Stomach (tissue), 9 donors: ENCODE results near the gene PSMD13. TPM values are rescaled to one million over a fixed set of nuclear protein-coding genes. Genes with fewer than 3 reads are reported as not detected.

Source experiments
- DNase-seq, 2 donors: peaks; one replicate each; pipeline versions ENCODE4 v3.0.0 to v3.0.0-alpha.2; 2013 to 2019
- H3K27ac ChIP-seq, 5 donors: fragments of 200-600 bp in 4 of 5; sonication (generic) in 4 of 5; one replicate each; pipeline ENCODE4 v1.5.1; 2013 to 2019; ENCODE audit warnings: mild to moderate bottlenecking in 1 of 5, moderate library complexity in 1 of 5
- H3K27me3 ChIP-seq, 3 donors: fragments of 200-600 bp; sonication (generic); one replicate each; pipeline ENCODE4 v1.5.1; 2017 to 2019; ENCODE audit warnings: mixed run types in 1 of 3
- H3K36me3 ChIP-seq, 4 donors: fragments of 200-600 bp; sonication (generic); 1 replicate in 3 of 4; 2 replicates in 1 of 4; pipeline ENCODE4 v1.5.1; 2016 to 2019
- H3K4me1 ChIP-seq, 4 donors: fragments of 200-600 bp; sonication (generic); one replicate each; pipeline ENCODE4 v1.5.1; 2016 to 2019
- H3K4me3 ChIP-seq, 4 donors: fragments of 200-600 bp; sonication (generic) in 3 of 4; one replicate each; pipeline ENCODE4 v1.5.1; 2016 to 2019; ENCODE audit warnings: mild to moderate bottlenecking in 1 of 4
- H3K9me3 ChIP-seq, 4 donors: fragments of 200-600 bp; sonication (generic); one replicate each; pipeline ENCODE4 v1.5.1; 2016 to 2019
- EP300 ChIP-seq: sonication (generic); formaldehyde crosslinking; IDR thresholded peaks from one replicate; pipeline ENCODE4 v1.6.1; 2017; ENCODE audit warnings: antibody characterized with exemption
- POLR2A ChIP-seq, 4 donors: fragments of 450-650 bp; IDR thresholded peaks; one replicate each; pipeline ENCODE4 v1.6.1; 2016; ENCODE audit warnings: antibody characterized with exemption in 4 of 4, control low read depth in 2 of 4, mild to moderate bottlenecking in 1 of 4, moderate library complexity in 1 of 4
- POLR2AphosphoS5 ChIP-seq, 3 donors: sonication (generic); formaldehyde crosslinking; IDR thresholded peaks; one replicate each; pipeline ENCODE4 v1.6.1; 2016; ENCODE audit warnings: antibody characterized with exemption in 3 of 3
- WGBS, 5 donors: extraction: QIAGEN DNeasy Blood & Tissue Kit in 3 of 5; methylation state at CpG; one replicate each; pipeline versions ENCODE4 v1.1.5 to v1.1.7; 2013 to 2018; 5-methylcytosine and 5-hydroxymethylcytosine counted together
- intact Hi-C: fragments of 100-400 bp; cut with DNase I; formaldehyde crosslinking; loops from one replicate; pipeline ENCODE4 v1.15.1; 2023; ENCODE audit warnings: low total_unique reads
- polyA plus RNA-seq, 3 donors: library from polyadenylated mRNA; stranded (reverse); fragments of 200-250 nt; gene quantifications; one replicate each; pipeline ENCODE4 v1.2.3, GENCODE V29; 2013
- total RNA-seq, 5 donors: library from RNA; depleted of rRNA; stranded (reverse); fragments of >200 nt; gene quantifications; one replicate each; pipeline versions ENCODE4 v1.1.0 to v1.2.3, GENCODE V29; 2014 to 2016
- TF ChIP-seq, protein P1 (sequence below), 7 experiments: fragments of 450-650 bp in 4 of 7; fragments of 200-600 bp in 3 of 7; sonication (generic) in 3 of 7; IDR thresholded peaks; one replicate each; pipeline ENCODE4 v1.5.1; 2016 to 2019; ENCODE audit warnings: antibody characterized with exemption in 7 of 7, control low read depth in 2 of 7, mild to moderate bottlenecking in 1 of 7
- donor health status: healthy with polysubstance abuse.
- donor health status: Bipolar disorder and iron deficiency.
- donor health status: healthy.

The PSMD13 gene
- total and polyA plus RNA-seq, 8 donors, result 36.2 to 132 (median 111) TPM

DNA sequence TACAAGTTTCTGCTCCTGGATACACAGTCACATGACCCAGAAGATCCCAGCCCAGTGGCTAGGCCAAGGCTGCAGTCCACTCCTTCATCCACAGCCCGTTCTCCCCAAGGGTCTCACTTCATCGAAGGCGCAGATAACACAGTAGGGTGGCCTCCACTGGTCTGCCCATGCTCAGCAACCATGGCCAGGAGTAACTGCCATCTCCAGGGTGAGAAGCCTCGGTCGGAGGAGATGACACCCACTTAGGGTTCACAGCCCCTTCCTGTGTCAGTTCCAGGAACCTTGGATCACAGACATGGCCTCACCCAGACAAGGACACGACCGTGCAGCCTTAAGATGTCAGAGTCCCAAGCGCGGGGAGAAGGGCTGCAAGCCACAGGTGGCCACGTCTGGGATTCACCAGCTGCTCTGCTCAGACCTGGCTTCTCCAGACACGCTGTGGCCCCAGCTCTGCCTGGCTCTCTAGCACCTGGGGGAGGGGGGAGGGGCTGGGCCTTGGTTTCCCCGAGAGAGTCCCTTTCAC lies 32.1 kb upstream of the PSMD13 start:
- TF ChIP-seq, protein P1, sequence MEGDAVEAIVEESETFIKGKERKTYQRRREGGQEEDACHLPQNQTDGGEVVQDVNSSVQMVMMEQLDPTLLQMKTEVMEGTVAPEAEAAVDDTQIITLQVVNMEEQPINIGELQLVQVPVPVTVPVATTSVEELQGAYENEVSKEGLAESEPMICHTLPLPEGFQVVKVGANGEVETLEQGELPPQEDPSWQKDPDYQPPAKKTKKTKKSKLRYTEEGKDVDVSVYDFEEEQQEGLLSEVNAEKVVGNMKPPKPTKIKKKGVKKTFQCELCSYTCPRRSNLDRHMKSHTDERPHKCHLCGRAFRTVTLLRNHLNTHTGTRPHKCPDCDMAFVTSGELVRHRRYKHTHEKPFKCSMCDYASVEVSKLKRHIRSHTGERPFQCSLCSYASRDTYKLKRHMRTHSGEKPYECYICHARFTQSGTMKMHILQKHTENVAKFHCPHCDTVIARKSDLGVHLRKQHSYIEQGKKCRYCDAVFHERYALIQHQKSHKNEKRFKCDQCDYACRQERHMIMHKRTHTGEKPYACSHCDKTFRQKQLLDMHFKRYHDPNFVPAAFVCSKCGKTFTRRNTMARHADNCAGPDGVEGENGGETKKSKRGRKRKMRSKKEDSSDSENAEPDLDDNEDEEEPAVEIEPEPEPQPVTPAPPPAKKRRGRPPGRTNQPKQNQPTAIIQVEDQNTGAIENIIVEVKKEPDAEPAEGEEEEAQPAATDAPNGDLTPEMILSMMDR (IDR thresholded peaks at IDR 0.05), result no peak
- TF ChIP-seq POLR2AphosphoS5 (IDR thresholded peaks at IDR 0.05) (no peak), EP300 (no peak), POLR2A (IDR thresholded peaks at IDR 0.05) (no peak)
- intact Hi-C loops, result no loop called here
- H3K27me3 ChIP-seq, result no peaks in the 10 kb centered on the region
- 83 to 88% (median 87%) methylated on average over 5 to 12 of the region's 12 CpGs for WGBS, 5 donors
- DNase-seq, result peak; percentile 6 to 14
- H3K4me3 ChIP-seq, result peak overlapping the region in 1 of 4 donors; percentile 90
- peak overlapping the region in 1 of 5 donors; percentile 2 for H3K27ac ChIP-seq
- H3K9me3 ChIP-seq, result no peaks in the 10 kb centered on the region
- peaks cover 12 to 62% (median 56%) of the 10 kb centered on the region in 4 donors for H3K36me3 ChIP-seq
- H3K4me1 ChIP-seq, result peaks cover 19 to 62% (median 51%) of the 10 kb centered on the region in 4 donors

DNA sequence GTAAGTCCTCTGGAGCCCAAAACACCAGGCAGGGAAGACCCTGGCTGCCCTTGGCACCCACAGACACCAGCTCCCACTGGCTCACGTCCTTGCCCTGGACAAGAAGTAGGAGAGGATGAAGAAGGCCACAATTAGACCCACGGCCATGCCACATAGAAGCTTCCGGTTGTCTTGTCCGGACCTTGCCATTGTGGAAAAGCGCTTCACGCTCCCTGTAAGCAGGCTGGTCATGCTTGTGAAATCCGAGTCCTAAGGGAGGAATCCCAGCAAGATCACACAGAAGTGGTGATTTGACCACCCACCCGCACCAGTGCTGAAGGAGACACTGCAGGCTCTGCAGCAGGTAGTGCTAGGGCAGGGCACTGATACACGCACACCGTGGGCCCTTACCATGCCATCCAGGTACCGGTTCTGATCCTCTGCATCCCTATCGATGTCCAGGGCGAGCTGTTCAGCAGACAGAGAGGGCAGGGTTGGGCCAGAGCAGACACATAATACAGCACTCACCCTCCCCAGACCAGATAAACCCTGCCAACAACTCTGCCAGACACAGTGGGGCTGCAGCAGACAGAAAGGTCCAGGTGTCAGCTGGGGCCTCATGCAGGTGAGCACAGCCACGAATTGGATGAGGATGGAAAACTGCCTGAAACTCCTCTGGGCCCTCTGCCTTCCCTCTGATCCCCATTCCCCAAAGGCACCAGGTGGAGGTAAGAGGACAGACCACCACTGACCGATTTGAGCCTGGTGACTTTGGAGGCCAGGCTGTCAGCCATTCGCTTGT lies 31.4 kb upstream of the PSMD13 start:
- peak; percentile 3 to 23 for DNase-seq
- Histone ChIP-seq H3K27me3 (no peaks in the 10 kb centered on the region), H3K4me3 (peak overlapping the region; percentile 82 to 100 (median 92)), H3K36me3 (peaks cover 18 to 62% (median 60%) of the 10 kb centered on the region in 4 donors), H3K4me1 (peaks cover 27 to 69% (median 58%) of the 10 kb centered on the region in 4 donors), H3K9me3 (no peaks in the 10 kb centered on the region), H3K27ac (no peak overlapping the region)
- WGBS, 5 donors, result 86 to 90% (median 87%) methylated on average over 11 to 16 of the region's 16 CpGs
- TF ChIP-seq, protein P1 (IDR thresholded peaks at IDR 0.05), result no peak
- TF ChIP-seq POLR2AphosphoS5 (IDR thresholded peaks at IDR 0.05) (no peak), POLR2A (IDR thresholded peaks at IDR 0.05) (no peak)
- intact Hi-C loops, result no loop called here

DNA sequence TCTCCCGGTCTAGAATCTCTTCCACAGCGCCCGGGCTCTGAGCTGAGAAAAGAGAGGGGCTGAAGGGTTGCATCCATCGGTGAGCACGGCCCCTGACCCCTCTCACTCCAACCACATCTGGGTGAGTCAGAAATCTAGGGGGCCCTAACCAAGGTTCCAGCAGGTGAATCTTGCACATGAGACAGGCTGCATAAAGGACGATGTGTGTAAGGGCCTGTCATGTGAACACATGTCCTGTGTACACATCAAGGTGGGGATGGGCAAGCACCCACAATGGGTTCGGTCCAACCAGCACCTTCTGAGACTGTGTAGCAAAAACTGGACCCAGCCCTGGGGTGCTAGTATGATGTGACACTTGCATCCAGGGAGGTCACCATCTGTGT lies 30.8 kb upstream of the PSMD13 start:
- H3K9me3 ChIP-seq, result no peaks in the 10 kb centered on the region
- 64 to 75% (median 71%) methylated on average over 6 to 7 of the region's 7 CpGs for WGBS, 5 donors
- no peaks in the 10 kb centered on the region for H3K27me3 ChIP-seq
- H3K4me3 ChIP-seq, result peak overlapping the region; percentile 82 to 100 (median 92)
- TF ChIP-seq POLR2A (IDR thresholded peaks at IDR 0.05) (no peak), POLR2AphosphoS5 (IDR thresholded peaks at IDR 0.05) (no peak), EP300 (no peak)
- TF ChIP-seq, protein P1 (IDR thresholded peaks at IDR 0.05), result no peak
- DNase-seq, result peak; percentile 11 to 23
- intact Hi-C loops, result no loop called here
- H3K4me1 ChIP-seq, result peaks cover 31 to 75% (median 64%) of the 10 kb centered on the region in 4 donors
- H3K36me3 ChIP-seq, result peaks cover 22 to 62% (median 60%) of the 10 kb centered on the region in 4 donors
- peak overlapping the region in 4 of 5 donors; percentile 98 to 100 (median 99) for H3K27ac ChIP-seq

DNA sequence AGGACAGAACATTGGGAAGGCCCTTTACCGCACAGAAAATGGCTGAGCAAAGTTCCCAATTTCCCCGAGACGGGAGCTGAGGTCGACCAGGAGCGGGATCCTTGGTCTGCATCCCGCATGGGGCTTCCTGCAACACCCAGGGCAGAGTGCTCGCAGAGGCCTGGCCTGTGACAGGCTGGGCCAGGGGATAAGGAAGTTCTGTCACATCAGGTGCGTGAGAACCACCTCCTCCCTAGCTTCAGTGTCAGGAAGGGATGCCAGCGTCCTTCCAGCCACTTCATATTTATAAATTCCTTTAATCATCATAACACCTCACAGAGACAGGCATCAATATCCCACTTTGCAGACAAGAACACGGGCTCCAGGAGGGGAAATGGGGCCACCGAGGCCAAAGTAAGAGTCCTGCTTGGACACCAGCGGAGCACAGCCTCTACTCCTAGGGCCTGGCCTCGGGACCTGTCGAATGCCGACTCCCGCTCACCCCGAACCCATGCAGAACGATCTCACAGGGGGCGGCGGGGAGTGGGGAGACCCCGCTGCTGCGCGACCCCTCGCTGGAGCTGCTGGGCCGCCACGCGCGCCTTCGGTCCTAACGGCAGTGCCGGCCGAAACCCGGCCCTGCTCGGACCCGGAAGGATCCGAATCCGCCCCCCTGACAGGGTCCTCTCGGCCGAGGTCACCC lies 30.1 kb upstream of the PSMD13 start:
- 1 to 2% (median 1%) methylated on average over 14 to 39 of the region's 39 CpGs for WGBS, 5 donors
- peaks cover 31 to 79% (median 65%) of the 10 kb centered on the region in 4 donors for H3K4me1 ChIP-seq

More for the DNA sequence above, 30.1 kb upstream of the PSMD13 start:
- H3K4me3 ChIP-seq, result peak overlapping the region; percentile 82 to 100 (median 92)
- H3K9me3 ChIP-seq, result no peaks in the 10 kb centered on the region
- TF ChIP-seq POLR2AphosphoS5 (IDR thresholded peaks at IDR 0.05) (no peak), EP300 (no peak), POLR2A (IDR thresholded peaks at IDR 0.05) (no peak)
- TF ChIP-seq, protein P1 (IDR thresholded peaks at IDR 0.05), result no peak
- intact Hi-C loops, result no loop called here
- DNase-seq, result peak; percentile 40 to 61
- H3K27me3 ChIP-seq, result no peaks in the 10 kb centered on the region
- H3K27ac ChIP-seq, result peak overlapping the region; percentile 96 to 100 (median 99)
- peaks cover 25 to 62% (median 61%) of the 10 kb centered on the region in 4 donors for H3K36me3 ChIP-seq
